Hepatocyte (in vitro differentiated cells): ENCODE measurements around the gene PPIP5K2.

Source experiments
- EZH2 ChIP-seq: fragments of 200-600 bp; sonication (generic); IDR thresholded peaks from 2 replicates; pipeline ENCODE4 v1.6.1; 2016; ENCODE audit warnings: antibody characterized with exemption, mild to moderate bottlenecking, borderline replicate concordance
- TF ChIP-seq, protein P1 (sequence below): fragments of 200-600 bp; sonication (generic); IDR thresholded peaks from 2 replicates; pipeline ENCODE4 v1.5.1; 2016; ENCODE audit warnings: antibody characterized with exemption, mild to moderate bottlenecking; ENCODE audit not compliant: poor library complexity

DNA sequence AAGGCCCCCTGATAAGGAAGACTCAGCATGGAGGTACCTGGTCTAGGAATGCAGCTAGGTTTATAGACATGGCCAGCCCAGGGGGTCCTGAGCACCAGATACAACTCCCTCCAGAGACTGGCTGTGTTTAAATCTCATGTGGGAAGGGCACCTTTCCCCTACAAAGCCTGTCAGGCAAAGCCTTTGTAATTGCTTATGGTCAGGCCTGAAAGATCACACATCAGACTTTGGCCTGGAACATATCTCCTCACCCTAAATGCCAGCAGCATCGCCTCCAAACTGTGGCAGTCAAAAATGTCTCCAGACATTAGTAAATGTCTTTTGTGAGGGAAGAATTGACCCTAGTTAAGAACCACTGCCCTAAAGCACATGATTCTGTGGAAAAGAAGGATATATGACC, 86.9 kb downstream of the PPIP5K2 start:
- TF ChIP-seq, protein P1, sequence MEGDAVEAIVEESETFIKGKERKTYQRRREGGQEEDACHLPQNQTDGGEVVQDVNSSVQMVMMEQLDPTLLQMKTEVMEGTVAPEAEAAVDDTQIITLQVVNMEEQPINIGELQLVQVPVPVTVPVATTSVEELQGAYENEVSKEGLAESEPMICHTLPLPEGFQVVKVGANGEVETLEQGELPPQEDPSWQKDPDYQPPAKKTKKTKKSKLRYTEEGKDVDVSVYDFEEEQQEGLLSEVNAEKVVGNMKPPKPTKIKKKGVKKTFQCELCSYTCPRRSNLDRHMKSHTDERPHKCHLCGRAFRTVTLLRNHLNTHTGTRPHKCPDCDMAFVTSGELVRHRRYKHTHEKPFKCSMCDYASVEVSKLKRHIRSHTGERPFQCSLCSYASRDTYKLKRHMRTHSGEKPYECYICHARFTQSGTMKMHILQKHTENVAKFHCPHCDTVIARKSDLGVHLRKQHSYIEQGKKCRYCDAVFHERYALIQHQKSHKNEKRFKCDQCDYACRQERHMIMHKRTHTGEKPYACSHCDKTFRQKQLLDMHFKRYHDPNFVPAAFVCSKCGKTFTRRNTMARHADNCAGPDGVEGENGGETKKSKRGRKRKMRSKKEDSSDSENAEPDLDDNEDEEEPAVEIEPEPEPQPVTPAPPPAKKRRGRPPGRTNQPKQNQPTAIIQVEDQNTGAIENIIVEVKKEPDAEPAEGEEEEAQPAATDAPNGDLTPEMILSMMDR = no peak
- TF ChIP-seq EZH2 = no peak
